H9 (cell line): ENCODE results near the gene GALNS. TPM values are rescaled to one million over a fixed set of nuclear protein-coding genes. Genes with fewer than 3 reads are reported as not detected.

ENCODE experiments used
- DNase-seq: peaks from one replicate; pipeline ENCODE4 v3.0.0-alpha.2; 2017
- H2AFZ ChIP-seq: one replicate; pipeline ENCODE4 v1.6.1; 2013; ENCODE audit warnings: mild to moderate bottlenecking, low read length, control low read depth, moderate library complexity
- H2AK5ac ChIP-seq: 2 replicates; pipeline ENCODE4 v1.6.1; 2013; ENCODE audit warnings: low read length, control low read depth, mixed read lengths; ENCODE audit not compliant: insufficient read length
- H2BK120ac ChIP-seq: one replicate; pipeline ENCODE4 v1.6.1; 2013; ENCODE audit warnings: low read depth, mild to moderate bottlenecking, low read length, control low read depth, inconsistent platforms; ENCODE audit not compliant: poor library complexity, severe bottlenecking
- H2BK12ac ChIP-seq: 2 replicates; pipeline ENCODE4 v1.6.1; 2013; ENCODE audit warnings: low read length, control low read depth, mixed read lengths, low read depth; ENCODE audit not compliant: insufficient read length
- H2BK15ac ChIP-seq: 2 replicates; pipeline ENCODE4 v1.6.1; 2013; ENCODE audit warnings: low read depth, low read length, control low read depth
- H2BK20ac ChIP-seq: one replicate; pipeline ENCODE4 v1.6.1; 2013; ENCODE audit warnings: low read depth, mild to moderate bottlenecking, low read length, control low read depth, inconsistent platforms; ENCODE audit not compliant: poor library complexity, severe bottlenecking
- H2BK5ac ChIP-seq: 2 replicates; pipeline ENCODE4 v1.6.1; 2013; ENCODE audit warnings: low read length, control low read depth, mixed read lengths; ENCODE audit not compliant: insufficient read length
- H3K14ac ChIP-seq: 2 replicates; pipeline ENCODE4 v1.6.1; 2013; ENCODE audit warnings: low read length, control low read depth; ENCODE audit not compliant: insufficient read depth
- H3K18ac ChIP-seq: 2 replicates; pipeline ENCODE4 v1.6.1; 2013; ENCODE audit warnings: low read depth, mild to moderate bottlenecking, mixed read lengths, low read length, control low read depth; ENCODE audit not compliant: insufficient read length
- H3K23ac ChIP-seq: 2 replicates; pipeline ENCODE4 v1.6.1; 2013; ENCODE audit warnings: low read length, control low read depth, mixed read lengths, low read depth; ENCODE audit not compliant: insufficient read length
- H3K23me2 ChIP-seq: 2 replicates; pipeline ENCODE4 v1.6.1; 2013; ENCODE audit warnings: low read depth, mild to moderate bottlenecking, mixed read lengths, low read length, control low read depth; ENCODE audit not compliant: insufficient read length, poor library complexity, severe bottlenecking
- H3K27ac ChIP-seq: 2 replicates; pipeline ENCODE4 v1.5.1; 2013; ENCODE audit warnings: low read length, control low read depth, mixed read lengths, low read depth; ENCODE audit not compliant: insufficient read length
- H3K27me3 ChIP-seq: 2 replicates; pipeline ENCODE4 v1.6.1; 2013; ENCODE audit warnings: low read length, control low read depth, inconsistent platforms; ENCODE audit not compliant: insufficient read depth
- H3K4ac ChIP-seq: 2 replicates; pipeline ENCODE4 v1.6.1; 2013; ENCODE audit warnings: low read depth, mild to moderate bottlenecking, control low read depth, inconsistent platforms, low read length, moderate library complexity
- H3K4me1 ChIP-seq: 2 replicates; pipeline ENCODE4 v1.6.1; 2013; ENCODE audit warnings: low read length, control low read depth, inconsistent platforms; ENCODE audit not compliant: insufficient read depth
- H3K4me2 ChIP-seq: 2 replicates; pipeline ENCODE4 v1.6.1; 2013; ENCODE audit warnings: low read length, control low read depth, mixed read lengths; ENCODE audit not compliant: insufficient read length, insufficient read depth
- H3K56ac ChIP-seq: 2 replicates; pipeline ENCODE4 v1.6.1; 2013; ENCODE audit warnings: low read depth, mild to moderate bottlenecking, mixed read lengths, low read length, control low read depth; ENCODE audit not compliant: insufficient read length
- H3K79me1 ChIP-seq: 2 replicates; pipeline ENCODE4 v1.6.1; 2013; ENCODE audit warnings: low read depth, mild to moderate bottlenecking, moderate library complexity, low read length, control low read depth, inconsistent platforms; ENCODE audit not compliant: insufficient read depth, poor library complexity, severe bottlenecking
- H3K79me2 ChIP-seq: 2 replicates; pipeline ENCODE4 v1.6.1; 2013; ENCODE audit warnings: low read length, control low read depth, inconsistent platforms; ENCODE audit not compliant: insufficient read depth
- H3K9ac ChIP-seq: 2 replicates; pipeline ENCODE4 v1.6.1; 2013; ENCODE audit warnings: low read length, control low read depth, mixed read lengths; ENCODE audit not compliant: insufficient read length; ENCODE audit errors: extremely low read depth
- H3K9me3 ChIP-seq: one replicate; pipeline ENCODE4 v1.6.1; 2013; ENCODE audit warnings: low read depth, low read length, inconsistent platforms; ENCODE audit not compliant: control insufficient read depth
- H3T11ph ChIP-seq: one replicate; pipeline ENCODE4 v1.6.1; 2013; ENCODE audit warnings: mild to moderate bottlenecking, low read length, control low read depth, inconsistent platforms
- H4K20me1 ChIP-seq: one replicate; pipeline ENCODE4 v1.6.1; 2013; ENCODE audit not compliant: control insufficient read depth, insufficient read length, insufficient read depth
- H4K5ac ChIP-seq: 2 replicates; pipeline ENCODE4 v1.6.1; 2013; ENCODE audit warnings: low read depth, mild to moderate bottlenecking, mixed read lengths, low read length, control low read depth; ENCODE audit not compliant: insufficient read length
- H4K8ac ChIP-seq: replicated peaks from 2 replicates; pipeline ENCODE4 v1.6.1; 2013; ENCODE audit warnings: low read length, control low read depth, mixed read lengths, low read depth; ENCODE audit not compliant: insufficient read length
- H4K91ac ChIP-seq: 2 replicates; pipeline ENCODE4 v1.6.1; 2013; ENCODE audit warnings: low read depth, mild to moderate bottlenecking, moderate library complexity, mixed read lengths, low read length, control low read depth; ENCODE audit not compliant: insufficient read length
- H3K27ac Mint-ChIP-seq, 3 experiments: 2 replicates in 2 of 3; 3 replicates in 1 of 3; pipeline ENCODE4 v1.8.0; 2020 to 2021; ENCODE audit warnings: mixed read lengths in 3 of 3, mild to moderate bottlenecking in 1 of 3, moderate library complexity in 1 of 3
- H3K27me3 Mint-ChIP-seq: 2 replicates; pipeline ENCODE4 v1.8.0; 2021; ENCODE audit warnings: low read depth, mild to moderate bottlenecking, moderate library complexity, mixed read lengths
- H3K36me3 Mint-ChIP-seq, 3 experiments: 2 replicates in 2 of 3; 3 replicates in 1 of 3; pipeline ENCODE4 v1.8.0; 2020 to 2021; ENCODE audit warnings: low read depth in 3 of 3, mixed read lengths in 3 of 3; ENCODE audit not compliant: insufficient read depth in 1 of 3
- H3K4me1 Mint-ChIP-seq, 2 experiments: 2 replicates each; pipeline ENCODE4 v1.8.0; 2020; ENCODE audit warnings: mixed read lengths in 2 of 2
- H3K4me3 Mint-ChIP-seq, 2 experiments: 2 replicates in 1 of 2; 3 replicates in 1 of 2; pipeline ENCODE4 v1.8.0; 2020 to 2021; ENCODE audit warnings: mild to moderate bottlenecking in 2 of 2, mixed read lengths in 2 of 2, moderate library complexity in 1 of 2
- H3K9me3 Mint-ChIP-seq, 2 experiments: 2 replicates in 1 of 2; 3 replicates in 1 of 2; pipeline ENCODE4 v1.8.0; 2020; ENCODE audit warnings: mild to moderate bottlenecking in 2 of 2, mixed read lengths in 2 of 2, moderate library complexity in 1 of 2
- CTCF ChIP-seq: fragments of 200-600 bp; sonication (generic); conservative IDR thresholded peaks from 3 replicates; pipeline ENCODE4 v1.8.0; 2021; ENCODE audit warnings: antibody characterized with exemption, mild to moderate bottlenecking
- WGBS: extraction: QIAGEN DNeasy Blood & Tissue Kit; methylation state at CpG from one replicate; pipeline ENCODE4 v1.1.7; 2013; ENCODE audit warnings: missing lambda C conversion rate, low lambda C conversion rate, mixed read lengths; ENCODE audit not compliant: insufficient read length; ENCODE audit errors: extremely low coverage; 5-methylcytosine and 5-hydroxymethylcytosine counted together
- total RNA-seq: library from RNA; stranded (reverse); gene quantifications from 2 replicates; pipeline ENCODE4 v1.2.1, GENCODE V29; 2021

Gene GALNS
- total RNA-seq, 1 experiment from 2014 or later, result 20.3 TPM

GRCh38 chr16:88796278-88796677 is 60.5 kb downstream of the GALNS start:
- Histone ChIP-seq H4K91ac (no peak overlapping the region), H3K9me3 (no peaks in the 10 kb centered on the region), H4K5ac (no peak overlapping the region), H4K20me1 (no peaks in the 10 kb centered on the region), H2BK5ac (no peak overlapping the region), H3T11ph (no peak overlapping the region), H3K4me1 (no peaks in the 10 kb centered on the region; the same call in 1 of the 2 replicates), H2BK20ac (no peak overlapping the region), H3K14ac (no peak overlapping the region), H3K18ac (no peak overlapping the region), H4K8ac (no peak overlapping the region), H3K4me2 (no peak overlapping the region), H3K4ac (no peak overlapping the region), H2AK5ac (no peak overlapping the region), H2BK120ac (no peak overlapping the region), H3K27me3 (no peaks in the 10 kb centered on the region), H3K56ac (no peak overlapping the region), H2BK15ac (no peak overlapping the region), H3K23ac (no peak overlapping the region), H3K79me2 (no peaks in the 10 kb centered on the region), H3K9ac (no peak overlapping the region), H3K23me2 (peaks cover 2% of the 10 kb centered on the region), H2BK12ac (no peak overlapping the region), H3K79me1 (no peaks in the 10 kb centered on the region), H2AFZ (no peak overlapping the region), H3K27ac (no peak overlapping the region)
- Mint-ChIP-seq H3K4me1 (peaks cover 4 to 25% of the 10 kb centered on the region in 2 experiments; a peak in 3 of 4 replicates), H3K36me3 (peaks cover 0 to 4% (median 4%) of the 10 kb centered on the region in 3 experiments; a peak in 2 of 7 replicates), H3K27ac (no peak overlapping the region), H3K27me3 (peaks cover 6% of the 10 kb centered on the region), H3K4me3 (no peak overlapping the region), H3K9me3 (no peaks in the 10 kb centered on the region)
- no CpG with 5 or more reads among the region's 4 CpGs for WGBS
- no peak for TF ChIP-seq CTCF
- DNase-seq, result no peak
